HUES64 (cell line): ENCODE measurements around the gene PNCK.

Experiments
- H3K27ac ChIP-seq: 2 replicates; pipeline ENCODE4 v1.7.0; 2013; ENCODE audit warnings: low read depth, low read length, inconsistent platforms
- H3K27me3 ChIP-seq: 2 replicates; pipeline ENCODE4 v1.6.1; 2013; ENCODE audit warnings: mild to moderate bottlenecking, low read length; ENCODE audit not compliant: insufficient read depth
- H3K36me3 ChIP-seq: 2 replicates; pipeline ENCODE4 v1.6.1; 2013; ENCODE audit warnings: mild to moderate bottlenecking, low read length; ENCODE audit not compliant: insufficient read depth
- H3K4me1 ChIP-seq: 2 replicates; pipeline ENCODE4 v1.6.1; 2013; ENCODE audit warnings: mild to moderate bottlenecking, low read length, moderate library complexity; ENCODE audit not compliant: insufficient read depth
- H3K4me3 ChIP-seq: 2 replicates; pipeline ENCODE4 v1.5.1; 2013; ENCODE audit warnings: mild to moderate bottlenecking, low read length, moderate library complexity
- H3K9ac ChIP-seq: 2 replicates; pipeline ENCODE4 v1.6.1; 2013; ENCODE audit warnings: mild to moderate bottlenecking, low read depth, low read length
- H3K9me3 ChIP-seq: 2 replicates; pipeline ENCODE4 v1.6.1; 2013; ENCODE audit warnings: low read depth, low read length; ENCODE audit not compliant: insufficient read depth
- WGBS: fragments of 150-250, 120-280 bp; methylation state at CpG from one replicate; pipeline ENCODE4 v1.1.7; 2013; ENCODE audit warnings: missing lambda C conversion rate; 5-methylcytosine and 5-hydroxymethylcytosine counted together

PNCK gene

DNA sequence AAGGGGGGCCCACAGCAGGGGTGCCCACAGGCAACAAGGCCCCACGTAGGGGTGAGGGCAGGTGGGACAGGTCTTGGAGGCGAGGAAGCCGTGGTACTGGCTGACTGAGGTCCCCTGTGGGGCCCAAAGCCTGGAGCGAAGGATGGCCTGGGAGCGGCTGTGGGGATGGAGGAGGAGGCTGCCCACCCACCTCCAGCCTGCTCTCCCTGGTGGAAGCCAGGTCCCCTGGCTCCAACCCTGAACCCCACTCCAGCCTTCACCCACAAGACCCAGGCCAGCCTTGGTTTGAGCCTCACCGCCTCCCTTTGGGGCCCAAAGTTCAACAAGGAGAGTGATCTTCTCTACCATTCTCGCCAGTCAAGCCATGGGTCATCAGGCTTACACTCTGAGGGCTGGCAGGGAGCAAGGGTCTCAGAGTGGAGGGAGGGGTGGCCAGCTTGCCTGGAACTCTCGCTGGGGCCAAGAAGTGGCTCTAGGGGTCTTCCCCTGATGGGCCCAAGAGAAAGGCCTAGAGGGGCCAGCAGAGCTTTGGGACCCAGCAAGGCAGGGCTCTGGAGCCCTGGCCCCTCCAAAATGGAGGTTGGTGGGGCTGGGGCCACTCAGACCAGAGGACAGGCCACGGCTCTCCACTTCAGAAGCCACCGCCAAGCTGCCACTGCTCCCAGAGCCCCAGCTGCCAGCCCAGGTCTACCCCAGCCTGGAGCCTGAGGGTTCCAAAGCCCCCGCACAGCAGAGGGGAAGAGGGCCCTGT, 5.0 kb downstream of the PNCK start:
- Histone ChIP-seq H3K27me3 (peaks cover 12% of the 10 kb centered on the region), H3K36me3 (no peaks in the 10 kb centered on the region), H3K27ac (no peak overlapping the region), H3K9me3 (no peaks in the 10 kb centered on the region), H3K4me3 (no peak overlapping the region), H3K4me1 (no peaks in the 10 kb centered on the region), H3K9ac (no peak overlapping the region)
- 92% methylated on average over 9 of the region's 11 CpGs for WGBS

DNA sequence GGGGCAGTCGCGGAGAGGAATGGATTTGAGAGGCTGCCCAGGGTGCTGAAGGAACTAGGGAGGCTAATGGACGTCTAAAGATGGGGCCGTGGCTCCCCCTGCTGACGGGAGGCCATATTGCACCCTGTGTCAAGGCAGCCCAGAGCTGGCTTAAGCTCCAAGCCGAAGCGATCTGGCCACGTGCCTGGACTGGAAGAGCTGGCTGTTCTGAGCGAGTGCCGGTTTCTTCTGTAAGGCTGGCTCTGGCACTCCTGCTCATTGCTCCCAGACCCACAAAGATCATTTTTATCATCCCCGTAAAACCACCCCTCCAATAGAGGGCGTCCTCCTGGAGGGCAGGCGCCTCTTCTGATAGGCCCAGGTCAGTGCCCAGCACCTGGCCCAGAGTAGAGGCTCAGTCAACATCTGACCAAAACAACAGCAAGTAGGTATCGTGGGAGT, 5.6 kb downstream of the PNCK start:
- WGBS, result 33% methylated on average over 14 of the region's 14 CpGs
- Histone ChIP-seq H3K27ac (no peak overlapping the region), H3K9ac (no peak overlapping the region), H3K4me3 (peak overlapping the region; percentile 51), H3K4me1 (no peaks in the 10 kb centered on the region), H3K36me3 (no peaks in the 10 kb centered on the region), H3K27me3 (peaks cover 14% of the 10 kb centered on the region), H3K9me3 (no peaks in the 10 kb centered on the region)

DNA sequence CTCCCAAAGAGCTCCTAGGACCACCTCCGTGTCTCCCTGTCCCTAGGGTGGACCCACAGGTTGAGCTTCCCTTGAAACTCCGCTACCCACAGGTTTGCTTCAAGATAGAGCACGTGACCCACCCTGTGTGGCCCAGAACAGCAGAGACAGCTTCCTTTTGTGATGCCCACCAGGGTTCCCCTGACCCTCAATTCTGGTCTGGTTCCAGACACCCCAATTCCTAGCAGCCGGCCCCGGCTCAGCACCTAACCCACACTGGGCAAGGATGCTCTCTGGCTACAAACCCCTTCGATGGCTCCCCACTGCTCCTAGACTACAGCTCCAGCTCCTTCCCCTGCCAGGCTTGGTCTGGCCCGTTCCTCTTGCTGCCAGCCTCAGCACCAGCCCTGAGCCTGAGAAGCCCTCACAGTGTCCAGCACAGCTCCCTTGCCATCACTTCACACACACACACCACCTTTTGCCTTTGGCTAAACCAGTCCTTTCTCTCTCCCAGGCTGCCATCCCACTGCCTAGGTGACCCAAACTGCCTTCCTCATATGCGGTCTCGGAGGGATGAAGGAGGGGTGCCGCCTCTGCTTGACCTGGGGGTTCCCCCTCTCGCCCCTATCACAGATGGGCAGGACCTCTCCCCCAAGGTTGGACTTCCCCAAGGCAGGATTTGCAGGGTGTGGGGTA, 6.2 kb downstream of the PNCK start:
- H3K9ac ChIP-seq, result no peak overlapping the region
- H3K4me1 ChIP-seq, result no peaks in the 10 kb centered on the region
- no peak overlapping the region for H3K27ac ChIP-seq
- peak overlapping the region; percentile 51 for H3K4me3 ChIP-seq
- WGBS, result 86% methylated on average over 9 of the region's 11 CpGs
- peaks cover 12% of the 10 kb centered on the region for H3K27me3 ChIP-seq
- no peaks in the 10 kb centered on the region for H3K9me3 ChIP-seq
- H3K36me3 ChIP-seq, result no peaks in the 10 kb centered on the region

DNA sequence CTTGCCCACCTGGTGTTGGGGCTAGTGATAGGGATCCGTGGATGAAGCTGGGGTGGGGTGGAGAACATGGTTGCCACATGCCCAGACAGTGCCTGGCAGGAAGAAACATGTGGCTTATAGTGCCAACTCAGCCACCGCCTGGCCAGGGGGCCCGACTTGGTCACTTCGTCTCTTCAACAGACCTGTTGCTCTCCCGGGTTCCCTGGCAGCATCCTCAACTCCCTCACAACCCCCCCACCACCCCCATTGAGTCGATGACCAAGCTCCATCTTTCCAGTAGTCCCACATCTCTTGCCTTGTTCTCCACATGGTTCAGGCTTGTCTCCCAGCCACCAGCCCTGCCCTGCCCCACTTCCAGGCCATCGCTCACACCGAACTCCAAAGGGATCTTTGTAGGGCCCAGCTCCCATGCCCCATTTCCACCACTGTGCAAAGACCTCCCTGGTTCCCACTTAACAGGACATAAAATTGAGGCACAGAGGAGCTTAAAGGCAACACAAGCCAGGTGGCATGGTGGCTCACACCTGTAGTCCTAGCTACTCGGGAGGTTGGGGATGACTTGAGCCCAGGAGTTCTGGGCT, 7.8 kb downstream of the PNCK start:
- H3K36me3 ChIP-seq, result no peaks in the 10 kb centered on the region
- no peak overlapping the region for H3K27ac ChIP-seq
- 83% methylated on average over 9 of the region's 9 CpGs for WGBS
- peaks cover 24% of the 10 kb centered on the region for H3K27me3 ChIP-seq
- H3K4me1 ChIP-seq, result no peaks in the 10 kb centered on the region
- H3K4me3 ChIP-seq, result no peak overlapping the region
- no peak overlapping the region for H3K9ac ChIP-seq
- H3K9me3 ChIP-seq, result no peaks in the 10 kb centered on the region

DNA sequence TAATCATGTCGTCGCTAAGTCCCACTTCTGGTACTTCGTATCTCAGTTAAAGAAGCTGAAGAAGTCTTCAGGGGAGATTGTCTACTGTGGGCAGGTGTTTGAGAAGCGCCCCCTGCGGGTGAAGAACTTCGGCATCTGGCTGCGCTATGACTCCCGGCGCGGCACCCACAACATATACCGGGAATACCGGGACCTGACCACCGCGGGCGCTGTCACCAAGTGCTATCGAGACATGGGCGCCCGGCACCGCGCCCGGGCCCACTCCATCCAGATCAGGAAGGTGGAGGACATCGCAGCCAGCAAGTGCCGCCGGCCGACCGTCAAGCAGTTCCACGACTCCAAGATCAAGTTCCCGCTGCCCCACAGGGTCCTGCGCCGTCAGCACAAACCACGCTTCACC, 11.3 kb downstream of the PNCK start:
- Histone ChIP-seq H3K9ac (no peak overlapping the region), H3K4me1 (no peaks in the 10 kb centered on the region), H3K27me3 (peaks cover 24% of the 10 kb centered on the region), H3K4me3 (peak overlapping the region; percentile 19; the same call in 1 of the 2 replicates), H3K9me3 (no peaks in the 10 kb centered on the region), H3K27ac (no peak overlapping the region), H3K36me3 (no peaks in the 10 kb centered on the region)
- 6% methylated on average over 31 of the region's 31 CpGs for WGBS

DNA sequence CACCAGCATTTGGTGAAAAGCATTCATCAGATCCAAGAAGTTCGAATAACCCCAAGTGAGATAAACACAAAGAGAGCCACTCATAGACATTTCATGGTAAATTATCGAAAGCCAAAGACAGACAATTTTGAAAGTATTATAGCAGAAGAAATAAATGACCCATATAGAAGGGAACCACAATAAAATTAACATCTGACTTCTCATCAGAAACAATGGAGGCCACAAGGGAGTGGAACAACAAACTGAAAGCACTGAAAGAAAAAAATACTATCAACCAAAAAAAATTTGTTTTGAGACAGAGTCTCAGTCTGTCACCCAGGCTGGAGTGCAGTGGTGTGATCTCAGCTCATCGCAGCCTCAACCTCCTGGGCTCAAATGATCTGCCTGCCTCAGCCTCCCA, 14.3 kb downstream of the PNCK start:
- Histone ChIP-seq H3K9me3 (no peaks in the 10 kb centered on the region), H3K4me3 (no peak overlapping the region), H3K4me1 (no peaks in the 10 kb centered on the region), H3K27ac (no peak overlapping the region), H3K27me3 (peaks cover 21% of the 10 kb centered on the region), H3K36me3 (no peaks in the 10 kb centered on the region), H3K9ac (no peak overlapping the region)
- 96% methylated on average over 2 of the region's 3 CpGs for WGBS

DNA sequence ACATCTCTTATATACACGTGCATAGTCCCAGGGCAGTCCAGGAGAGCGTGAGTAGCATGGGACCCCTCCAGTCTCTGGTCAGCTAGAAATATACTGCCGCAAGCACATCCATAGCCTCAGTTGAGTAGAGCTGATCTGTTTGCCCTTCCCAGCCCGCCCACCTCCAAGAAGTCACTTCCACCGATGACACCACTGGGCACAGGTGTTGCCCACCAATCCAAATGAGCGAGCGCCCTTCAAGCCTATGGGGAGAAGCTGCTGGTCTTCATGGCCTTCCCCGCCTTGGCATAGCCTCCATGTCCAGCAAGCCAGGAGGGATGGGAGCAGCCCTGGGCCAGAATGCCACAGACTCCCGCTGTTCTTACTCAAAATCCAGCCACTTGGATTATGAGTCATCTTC, 16.5 kb downstream of the PNCK start:
- Histone ChIP-seq H3K36me3 (no peaks in the 10 kb centered on the region), H3K4me1 (no peaks in the 10 kb centered on the region), H3K27me3 (peaks cover 13% of the 10 kb centered on the region), H3K4me3 (no peak overlapping the region), H3K27ac (no peak overlapping the region), H3K9me3 (no peaks in the 10 kb centered on the region), H3K9ac (no peak overlapping the region)
- WGBS, result 94% methylated on average over 9 of the region's 9 CpGs

DNA sequence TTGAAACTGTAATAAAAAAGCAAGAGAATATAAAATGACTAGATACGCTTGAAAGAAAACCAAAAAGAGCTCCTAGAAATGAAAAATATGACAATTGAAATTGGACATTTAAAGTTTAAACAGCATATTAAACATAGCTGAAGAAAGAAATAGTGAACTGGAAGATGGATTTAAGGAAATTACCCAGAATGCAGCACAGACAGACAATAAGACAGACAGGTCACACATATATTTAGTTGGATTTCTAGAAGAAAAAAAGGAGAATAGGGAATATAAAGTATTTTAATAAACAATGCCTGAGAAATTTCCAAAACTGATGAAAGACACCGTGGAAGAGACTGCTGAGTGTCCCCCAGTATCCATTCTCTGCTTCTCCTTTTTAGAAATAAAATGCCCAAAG, 20.1 kb downstream of the PNCK start:
- 95% methylated on average over 1 of the region's 2 CpGs for whole genome bisulfite sequencing
- no peaks in the 10 kb centered on the region for H3K9me3 ChIP-seq
- no peaks in the 10 kb centered on the region for H3K36me3 ChIP-seq
- no peak overlapping the region for H3K4me3 ChIP-seq
- H3K27ac ChIP-seq, result no peak overlapping the region
- no peaks in the 10 kb centered on the region for H3K4me1 ChIP-seq
- H3K9ac ChIP-seq, result no peak overlapping the region
- peaks cover 9% of the 10 kb centered on the region for H3K27me3 ChIP-seq

DNA sequence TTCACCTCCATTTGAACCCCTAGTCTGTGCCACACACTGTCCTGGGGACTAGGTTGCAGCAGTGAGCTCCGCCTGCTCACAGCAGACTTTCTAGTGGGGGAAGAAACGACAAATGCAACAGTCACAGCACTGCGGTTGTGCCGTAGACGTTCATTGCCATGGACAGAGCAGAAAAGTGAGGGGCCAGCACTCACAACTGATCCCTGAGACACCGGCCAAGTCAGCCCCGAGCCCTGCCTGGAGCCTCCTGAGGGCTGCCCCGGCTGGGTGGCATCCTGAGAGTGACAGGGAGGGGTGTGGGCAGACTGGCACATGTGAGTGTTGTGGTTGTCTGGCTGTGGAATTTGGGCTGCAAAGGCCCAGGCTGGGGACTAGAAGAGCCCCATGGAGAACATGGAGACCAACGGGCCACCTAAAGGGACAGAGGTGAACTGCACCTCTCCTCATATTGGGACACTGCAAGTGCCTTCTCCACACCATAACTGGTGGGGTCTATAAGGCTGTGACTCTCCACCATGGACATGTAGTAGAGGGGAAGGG, 22.0 kb downstream of the PNCK start:
- WGBS, result 86% methylated on average over 9 of the region's 9 CpGs
- Histone ChIP-seq H3K9ac (no peak overlapping the region), H3K36me3 (no peaks in the 10 kb centered on the region), H3K27ac (no peak overlapping the region), H3K9me3 (no peaks in the 10 kb centered on the region), H3K4me1 (no peaks in the 10 kb centered on the region), H3K4me3 (no peak overlapping the region), H3K27me3 (peaks cover 28% of the 10 kb centered on the region)

DNA sequence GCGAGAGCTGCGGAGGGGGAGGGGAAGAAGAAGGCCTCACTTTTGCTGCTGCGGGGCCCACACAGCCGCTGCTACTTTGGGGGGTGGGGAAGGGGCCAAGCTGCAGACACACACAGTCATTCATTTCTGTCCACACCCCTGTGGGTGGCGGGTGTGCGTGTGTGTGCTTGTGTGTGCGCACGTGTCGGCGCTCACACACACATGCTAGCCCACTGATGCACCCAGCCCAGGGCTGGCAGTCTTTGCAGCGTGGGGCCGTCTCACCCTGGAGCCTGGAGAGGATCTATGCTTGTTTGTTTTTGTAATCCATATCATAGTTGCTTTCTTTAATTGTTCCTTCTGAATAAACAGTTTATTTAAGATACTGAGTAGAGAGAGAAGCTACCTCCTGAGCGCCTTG, 22.7 kb downstream of the PNCK start:
- no peaks in the 10 kb centered on the region for H3K9me3 ChIP-seq
- H3K36me3 ChIP-seq, result no peaks in the 10 kb centered on the region
- no peak overlapping the region for H3K9ac ChIP-seq
- H3K27me3 ChIP-seq, result peaks cover 35% of the 10 kb centered on the region
- no peak overlapping the region for H3K4me3 ChIP-seq
- H3K4me1 ChIP-seq, result no peaks in the 10 kb centered on the region
- 98% methylated on average over 11 of the region's 13 CpGs for WGBS
- H3K27ac ChIP-seq, result no peak overlapping the region
